Fibroblast of skin of left quadriceps (primary cell): ENCODE data around the gene CD86.
"Not testable (repeated sequence)": the region's sequence is repeated elsewhere in the genome, so short reads cannot be mapped to it uniquely, and the experiment has no call there.

Experiments
- DNase-seq, 2 experiments: peaks; one replicate each; pipeline ENCODE4 v3.0.0-alpha.2; 2013; ENCODE audit warnings: low read depth in 2 of 2

The CD86 gene

GRCh38 chr3:122055215-122055614 lies at the start of gene CD86:
Gene CD86, plus strand, starts transcription at chr3:122055362. Its CDS starts 128 bp downstream, at chr3:122055490.
- DNase-seq: no peak

GRCh38 chr3:122006267-122006666 lies 48.9 kb upstream of the CD86 start:
- DNase-seq: no peak

GRCh38 chr3:122008166-122008565 lies 47.0 kb upstream of the CD86 start:
- no peak for DNase-seq

- DNase-seq: no peak
Measured at GRCh38 chr3:122010506-122010905, 44.7 kb upstream of the CD86 start.

- DNase-seq: no peak
Measured at GRCh38 chr3:122011396-122011795, 43.8 kb upstream of the CD86 start.

- DNase-seq: no peak
Measured at GRCh38 chr3:122012821-122013220, 42.3 kb upstream of the CD86 start.

- no peak for DNase-seq
Measured at GRCh38 chr3:122013448-122013925, 41.7 kb upstream of the CD86 start.

- no peak for DNase-seq
Measured at GRCh38 chr3:122014741-122015140, 40.4 kb upstream of the CD86 start.

GRCh38 chr3:122019493-122019892 lies 35.7 kb upstream of the CD86 start:
- no peak for DNase-seq

GRCh38 chr3:122021037-122021436 lies 34.1 kb upstream of the CD86 start:
- DNase-seq: no peak

- DNase-seq: no peak
Measured at GRCh38 chr3:122021811-122022401, 33.3 kb upstream of the CD86 start, which contains the start of gene ILDR1. Gene ILDR1, minus strand, starts transcription at chr3:122022247. Its CDS starts 170 bp downstream, at chr3:122022077.

- DNase-seq: no peak
Measured at GRCh38 chr3:122023335-122023910, 31.7 kb upstream of the CD86 start.

GRCh38 chr3:122024800-122025199 lies 30.4 kb upstream of the CD86 start:
- DNase-seq: no peak

GRCh38 chr3:122025296-122025695 lies 29.9 kb upstream of the CD86 start:
- no peak for DNase-seq

GRCh38 chr3:122030381-122031122 lies 24.6 kb upstream of the CD86 start:
- DNase-seq: no peak

GRCh38 chr3:122031123-122031468 lies 24.1 kb upstream of the CD86 start:
- no peak for DNase-seq

- no peak for DNase-seq
Measured at GRCh38 chr3:122032531-122032930, 22.6 kb upstream of the CD86 start.

GRCh38 chr3:122033023-122033422 lies 22.1 kb upstream of the CD86 start:
- DNase-seq: no peak

- not testable (repeated sequence) for DNase-seq
Measured at GRCh38 chr3:122047296-122047695, 7.9 kb upstream of the CD86 start.

GRCh38 chr3:122047773-122048172 lies 7.4 kb upstream of the CD86 start:
- not testable (repeated sequence) for DNase-seq

- DNase-seq: no peak
Measured at GRCh38 chr3:122052968-122053367, 2.2 kb upstream of the CD86 start.

GRCh38 chr3:122057671-122058070 lies 2.5 kb downstream of the CD86 start:
- DNase-seq: no peak

GRCh38 chr3:122058294-122058693 lies 3.1 kb downstream of the CD86 start:
- DNase-seq: no peak
